ENCODE results near the gene ADAM15.
A peak's percentile ranks its signal among the peaks of the same experiment; 100 is the strongest.

The ADAM15 gene

DNA sequence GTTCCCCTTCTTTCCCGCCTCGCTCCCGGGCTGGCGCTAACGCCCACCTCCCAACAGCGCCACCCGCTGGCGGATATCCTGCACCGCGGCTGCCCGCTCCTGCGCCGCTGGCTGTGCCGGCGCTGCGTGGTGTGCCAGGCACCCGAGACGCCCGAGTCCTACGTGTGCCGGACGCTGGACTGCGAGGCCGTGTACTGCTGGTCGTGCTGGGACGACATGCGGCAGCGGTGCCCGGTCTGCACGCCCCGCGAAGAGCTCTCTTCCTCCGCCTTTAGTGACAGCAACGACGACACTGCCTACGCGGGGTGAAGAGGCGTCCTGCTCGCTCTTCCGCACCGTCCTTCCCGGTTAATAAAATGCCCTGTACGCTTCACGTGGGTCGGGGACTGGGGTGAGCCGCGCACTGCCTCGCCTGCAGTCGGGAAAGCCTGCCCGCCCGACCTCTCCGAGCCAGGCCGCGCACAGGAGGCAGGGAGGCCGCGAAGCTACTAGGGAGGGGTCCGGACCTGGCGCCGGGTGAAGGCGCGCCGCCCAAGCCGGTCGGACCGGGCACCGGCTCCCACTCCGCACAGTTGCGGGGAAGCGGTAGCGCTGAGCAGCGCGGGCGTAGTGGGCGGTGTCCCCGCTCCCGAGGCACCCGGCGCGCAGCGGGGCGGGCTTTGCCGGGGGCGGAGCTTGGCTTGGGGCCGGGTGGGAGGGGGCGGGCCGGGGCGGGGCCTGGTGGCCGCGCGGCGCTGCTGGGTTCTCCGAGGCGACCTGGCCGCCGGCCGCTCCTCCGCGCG, at the start of gene ADAM15:
ADAM15 (plus strand) TSS at position 757 of the 782 bp plus-strand sequence. CDS start 71 bp downstream, outside the sequence.
- peak; percentile 84 for DNase-seq

DNA sequence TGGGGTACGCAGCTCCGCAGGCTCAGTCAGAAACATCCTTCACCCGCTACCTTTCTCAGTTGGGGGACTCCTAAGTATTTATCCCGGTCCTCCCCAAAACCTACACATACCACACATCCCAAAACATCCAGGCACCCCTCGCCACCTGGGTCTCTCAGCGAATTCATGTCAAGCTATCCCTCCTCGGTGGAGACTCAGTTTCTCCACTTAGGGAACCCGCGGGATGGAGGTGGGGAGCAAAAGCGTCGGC, 49.8 kb upstream of the ADAM15 start:
- DNase-seq, result no peak

- peak; percentile 100 for DNase-seq
Measured at GRCh38 chr1:155001675-155002463, 49.2 kb upstream of the ADAM15 start.

- DNase-seq, result peak in 1 of 2 experiments; percentile 29
Measured at GRCh38 chr1:155002464-155003226, 48.5 kb upstream of the ADAM15 start, which contains the start of gene ZBTB7B. Gene ZBTB7B (plus strand): TSS chr1:155002802. CDS start chr1:155014661, 11,859 bp downstream.

DNA sequence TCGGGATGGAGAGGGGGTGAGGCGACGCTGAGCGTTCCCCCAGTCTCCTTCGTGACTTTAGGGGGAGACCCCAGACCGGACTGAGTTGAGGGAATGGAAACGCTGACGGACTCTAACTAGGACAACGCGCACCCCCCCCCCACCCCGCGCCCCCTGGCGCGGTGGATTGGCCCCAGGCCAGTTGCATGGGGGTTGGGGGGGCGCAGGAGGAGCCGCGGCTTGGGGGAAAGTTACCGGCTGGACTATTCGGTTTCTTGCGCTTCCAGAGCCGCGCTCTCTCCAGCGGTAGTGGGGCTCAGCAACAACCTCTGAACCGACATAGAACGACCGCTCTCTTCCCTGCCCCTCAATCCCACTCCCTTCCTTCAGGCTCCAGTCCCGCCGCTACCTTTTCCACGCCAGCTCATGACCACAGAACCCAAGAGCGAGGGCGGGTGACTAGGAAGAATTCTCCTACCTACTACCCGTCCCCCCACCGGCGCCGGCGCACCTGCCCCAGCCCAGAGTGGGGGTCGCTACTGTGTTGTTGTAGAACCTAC, 47.8 kb upstream of the ADAM15 start:
- peak in 1 of 2 experiments; percentile 48 for DNase-seq

- DNase-seq, result peak in 1 of 2 experiments; percentile 47
Measured at GRCh38 chr1:155003766-155004351, 47.3 kb upstream of the ADAM15 start.

DNA sequence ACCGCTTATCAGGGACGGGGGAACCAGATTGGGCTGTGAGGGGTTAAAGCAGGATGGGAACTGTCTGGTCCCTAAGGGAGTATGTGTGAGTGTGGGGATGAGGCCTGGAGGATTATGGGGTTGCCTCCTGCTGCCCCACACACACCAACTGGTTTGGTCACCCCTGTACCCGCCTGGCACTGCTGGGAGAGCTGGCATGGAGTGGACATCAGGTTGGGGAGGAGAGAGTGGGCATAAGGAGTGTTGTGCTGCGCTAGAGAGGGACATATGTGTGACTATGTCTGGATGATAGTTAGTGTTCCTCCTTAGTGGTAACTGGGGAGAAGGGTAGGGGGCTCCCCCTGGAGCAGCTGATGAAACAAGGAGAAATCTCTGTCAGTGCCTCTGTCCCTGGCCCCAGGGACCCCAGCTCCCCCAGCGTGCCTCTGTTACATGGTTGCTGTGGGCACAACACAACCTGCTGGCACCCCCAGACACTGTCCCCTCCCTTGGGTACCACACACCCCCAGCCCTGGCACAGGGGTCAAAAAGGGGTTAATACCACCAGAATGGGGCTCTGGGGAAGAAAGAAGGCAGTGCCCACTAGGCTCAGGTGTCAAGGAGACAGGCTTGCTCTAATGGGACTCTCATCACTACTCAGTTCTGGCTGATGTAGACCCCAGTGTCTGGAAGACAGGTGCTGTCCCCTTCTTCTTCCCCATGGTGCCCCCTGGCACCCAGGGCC, 46.6 kb upstream of the ADAM15 start:
- DNase-seq, result peak in 1 of 2 experiments; percentile 31

DNA sequence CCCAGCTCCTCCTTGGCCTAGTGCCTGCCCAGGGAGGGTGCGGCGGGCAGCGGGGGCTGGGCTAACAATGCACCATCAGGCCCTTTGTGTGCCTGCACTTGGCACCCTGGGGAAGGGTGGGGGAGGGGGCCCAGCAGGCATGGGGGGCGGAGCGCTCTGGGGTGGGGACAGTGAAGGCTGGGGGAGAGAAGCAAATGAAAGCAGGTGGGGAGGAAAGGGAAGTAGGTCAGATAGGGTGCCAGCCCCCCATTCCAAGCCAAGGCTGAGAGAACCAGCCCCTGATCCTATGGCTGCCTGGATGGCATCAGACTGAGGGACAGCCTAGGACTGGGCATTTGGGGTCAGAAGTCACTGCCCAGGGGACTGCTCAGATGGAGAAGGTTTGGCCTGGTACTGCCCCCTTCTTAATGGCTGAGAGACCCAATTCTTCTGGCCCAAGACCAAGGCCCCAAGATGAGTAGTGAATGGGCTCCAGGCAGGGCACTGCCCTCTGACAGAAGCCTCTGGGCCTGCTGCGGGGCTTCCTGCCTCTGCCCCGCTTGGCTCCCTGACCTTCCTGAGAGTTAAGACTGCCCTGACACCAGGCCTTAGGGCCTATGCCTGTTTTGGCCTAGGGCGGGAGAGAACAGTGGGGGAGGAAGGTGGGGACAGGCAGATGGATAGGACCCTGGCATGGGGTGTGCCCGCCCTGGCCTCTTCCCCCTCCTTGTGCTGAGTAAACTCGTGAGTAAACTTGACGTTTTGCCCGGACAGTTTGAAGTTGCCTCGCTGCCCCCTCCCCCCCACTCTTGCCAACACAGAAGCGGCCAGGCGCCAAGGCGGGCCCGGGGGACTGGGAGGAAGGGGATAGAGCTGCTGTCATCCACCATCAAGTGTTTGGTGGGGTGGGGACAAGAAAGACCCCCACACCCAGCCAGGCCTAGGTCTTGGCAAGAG, 45.8 kb upstream of the ADAM15 start:
- peak in 1 of 2 experiments; percentile 37 for DNase-seq

- DNase-seq, result peak; percentile 59 to 68
Measured at GRCh38 chr1:155006601-155007101, 44.5 kb upstream of the ADAM15 start.

DNA sequence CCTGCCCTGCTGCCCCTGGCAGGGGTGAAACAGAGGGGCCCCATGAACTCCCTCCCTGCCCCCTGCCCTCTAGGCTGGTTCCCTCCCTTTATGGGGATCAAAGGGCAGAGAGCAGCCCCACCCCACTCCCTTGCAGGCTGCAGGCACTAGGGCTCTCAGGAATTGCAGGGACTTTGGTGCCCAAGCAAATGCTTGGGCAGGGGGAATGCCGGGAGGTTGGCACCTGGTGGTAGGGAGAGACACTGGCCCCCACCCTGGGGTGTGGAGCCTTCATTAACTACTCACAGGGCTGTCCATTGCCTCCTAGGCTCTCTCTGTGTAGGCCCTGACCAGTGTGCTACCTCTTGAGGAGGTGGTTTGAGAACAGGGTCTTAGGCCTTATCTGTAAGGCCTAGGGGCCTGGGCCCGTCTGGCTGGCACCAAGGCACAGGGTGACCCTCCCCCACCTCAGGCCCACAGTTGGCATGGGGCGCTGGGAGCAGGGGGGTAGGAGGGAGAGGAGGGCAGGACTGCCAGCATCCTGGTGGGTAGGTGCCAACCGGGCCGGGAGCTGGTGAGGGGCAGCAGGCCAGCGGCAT, 43.8 kb upstream of the ADAM15 start:
- no peak for DNase-seq

DNA sequence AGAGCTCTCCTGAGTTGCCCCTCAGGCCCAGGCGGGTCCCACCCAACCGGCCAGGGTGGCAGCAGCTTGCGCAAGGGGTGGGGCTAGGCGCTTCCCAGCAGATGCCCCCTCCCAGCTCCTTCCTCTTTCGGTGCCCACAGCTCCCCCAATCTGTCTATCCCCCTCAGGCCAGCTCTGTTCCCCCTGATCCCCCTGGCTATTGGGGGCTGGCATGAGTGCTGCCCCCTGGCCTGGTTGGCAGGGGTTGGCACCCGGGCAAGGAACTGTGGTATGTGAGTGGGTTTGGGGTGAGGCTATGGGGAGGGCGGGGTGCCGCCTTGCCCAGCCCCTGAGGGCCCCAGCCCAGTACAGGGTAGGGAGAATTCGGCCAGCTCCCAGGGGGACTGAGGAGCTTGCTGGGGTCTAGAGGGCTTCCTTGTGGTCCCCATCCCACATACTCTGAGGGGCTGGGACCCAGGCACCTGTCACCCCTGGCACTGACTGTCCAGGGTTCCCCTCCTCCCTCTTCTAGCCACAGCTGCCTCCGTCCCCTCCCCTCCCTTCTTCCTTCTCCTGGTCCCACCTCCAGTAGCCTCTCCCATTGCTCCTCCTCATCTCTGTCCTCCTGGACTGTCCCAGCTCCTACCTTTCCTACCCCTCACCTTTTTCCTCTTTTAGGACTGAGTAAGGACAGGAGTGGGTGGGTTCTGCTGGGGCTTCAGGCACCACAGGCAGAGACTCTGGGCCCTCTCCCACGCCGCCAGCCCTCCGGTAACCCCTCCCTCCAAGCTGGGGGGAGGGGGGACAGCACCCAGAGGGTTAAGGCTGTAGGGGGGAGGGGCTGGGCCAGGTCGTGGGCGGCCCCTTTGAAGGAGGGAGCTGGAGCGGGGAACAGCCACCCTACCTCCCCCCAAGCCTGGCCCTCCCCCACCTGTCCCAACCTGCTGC, 42.8 kb upstream of the ADAM15 start:
- peak; percentile 90 to 93 for DNase-seq

DNA sequence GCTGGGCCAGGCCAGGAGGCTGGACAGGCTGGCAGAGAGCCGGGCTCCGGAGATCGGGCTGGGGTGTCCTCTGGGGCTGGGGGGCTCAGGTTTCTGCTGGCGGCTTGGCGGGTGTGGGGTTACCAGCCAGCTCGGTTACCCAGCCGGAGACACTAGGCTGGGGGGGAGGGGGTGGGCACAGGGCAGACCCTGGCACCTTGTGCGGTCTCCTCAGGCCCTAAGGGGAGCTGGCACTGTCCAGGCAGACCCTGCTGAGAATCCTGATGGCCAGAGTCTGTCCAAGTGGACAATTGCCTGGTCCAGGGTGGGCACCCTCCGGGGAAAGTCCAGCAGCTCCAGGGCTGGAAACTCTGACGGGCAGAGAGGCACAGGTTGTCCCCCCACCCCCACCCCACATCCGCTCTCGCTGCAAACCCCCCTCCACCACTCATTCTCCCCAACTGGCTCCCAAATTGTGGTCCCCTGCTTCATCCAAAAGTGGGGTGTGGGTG, 41.9 kb upstream of the ADAM15 start:
- DNase-seq, result peak; percentile 56 to 66

DNA sequence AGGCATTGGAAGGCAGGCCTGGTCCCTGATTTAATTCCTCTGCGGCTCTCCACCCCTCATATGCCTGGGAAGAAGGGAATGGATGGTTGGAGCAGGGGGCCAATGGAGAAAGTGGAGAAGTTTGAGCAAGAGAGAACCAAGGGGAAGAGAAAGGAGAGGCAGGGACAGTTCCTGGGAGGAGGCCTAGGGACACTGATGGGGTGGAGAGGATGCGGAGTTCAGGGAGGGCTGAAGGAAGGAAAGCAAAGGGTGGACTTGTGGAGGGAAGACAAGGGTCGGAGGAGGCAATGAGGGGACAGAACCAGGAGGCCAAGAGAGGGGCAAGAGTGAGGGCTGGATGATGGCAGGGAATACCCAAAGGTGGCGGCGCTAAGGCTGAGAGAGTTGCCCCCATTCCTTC, 41.4 kb upstream of the ADAM15 start:
- DNase-seq, result no peak

DNA sequence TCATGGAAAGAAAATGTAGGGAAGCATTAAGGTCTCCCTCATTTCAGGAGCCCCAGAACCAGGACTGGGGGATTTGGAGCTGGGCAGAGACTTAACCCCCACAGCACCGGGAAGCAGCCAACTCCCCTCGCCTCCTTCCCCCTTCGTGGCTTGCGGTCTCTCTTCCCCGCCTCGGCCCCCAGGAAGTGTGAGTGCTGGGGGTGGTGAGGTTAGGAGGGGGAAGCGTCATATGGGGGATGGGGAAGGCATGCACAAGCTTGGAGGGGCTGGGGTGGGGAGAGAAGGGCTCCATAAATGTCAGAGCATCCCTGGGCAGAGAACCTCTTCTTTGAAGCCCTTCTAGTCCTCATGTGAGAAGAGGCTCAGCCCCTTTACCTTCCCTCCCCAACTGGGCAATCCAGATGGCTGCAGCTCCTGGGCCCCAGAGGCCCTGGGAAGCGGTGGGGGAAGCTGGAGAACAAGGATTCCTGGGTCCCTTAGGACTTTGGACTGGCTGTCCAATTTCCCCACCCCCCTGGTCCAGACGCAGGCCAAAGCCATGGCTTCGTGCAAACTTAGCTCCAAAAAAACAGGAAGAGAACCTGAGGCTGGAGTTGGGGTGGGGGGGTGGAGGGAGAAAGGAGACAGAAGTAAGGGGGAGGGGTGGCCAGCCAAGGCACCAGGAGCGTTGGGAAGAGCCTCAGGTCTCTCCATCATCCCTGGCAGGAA, 40.8 kb upstream of the ADAM15 start:
- DNase-seq, result peak; percentile 57 to 67

DNA sequence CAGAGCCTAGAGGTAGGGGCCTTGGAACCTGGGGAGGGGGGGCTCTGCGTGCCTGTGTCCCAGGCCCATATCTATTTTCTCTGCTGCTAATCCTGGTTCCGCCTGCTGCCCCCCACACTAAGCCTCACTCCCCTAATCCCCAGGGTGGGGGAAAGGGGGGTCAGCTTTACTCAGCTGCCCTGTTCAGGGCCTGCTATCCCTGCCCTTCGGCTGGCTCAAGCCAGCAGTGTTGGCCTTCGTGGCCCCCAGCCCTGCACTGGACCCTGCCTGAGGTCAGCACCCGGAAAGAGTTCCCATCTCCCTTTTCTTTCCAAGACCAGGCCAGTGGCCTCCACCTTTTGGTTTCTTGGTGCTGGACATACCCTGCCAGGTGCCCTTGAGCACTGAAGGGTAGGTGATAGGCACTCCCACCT, 40.1 kb upstream of the ADAM15 start:
- DNase-seq, result no peak

- no peak for DNase-seq
Measured at GRCh38 chr1:155011437-155012025, 39.6 kb upstream of the ADAM15 start.

- DNase-seq, result peak; percentile 61 to 69
Measured at GRCh38 chr1:155012026-155012546, 39.0 kb upstream of the ADAM15 start.

Measured in activated CD4-positive, alpha-beta T cell treated with anti-CD3 and anti-CD28 coated beads, Interleukin-2, amount 50 U/mL, for 48 hours (primary cell).